ENCODE measurements around the gene OGFOD1.

Gene OGFOD1

DNA sequence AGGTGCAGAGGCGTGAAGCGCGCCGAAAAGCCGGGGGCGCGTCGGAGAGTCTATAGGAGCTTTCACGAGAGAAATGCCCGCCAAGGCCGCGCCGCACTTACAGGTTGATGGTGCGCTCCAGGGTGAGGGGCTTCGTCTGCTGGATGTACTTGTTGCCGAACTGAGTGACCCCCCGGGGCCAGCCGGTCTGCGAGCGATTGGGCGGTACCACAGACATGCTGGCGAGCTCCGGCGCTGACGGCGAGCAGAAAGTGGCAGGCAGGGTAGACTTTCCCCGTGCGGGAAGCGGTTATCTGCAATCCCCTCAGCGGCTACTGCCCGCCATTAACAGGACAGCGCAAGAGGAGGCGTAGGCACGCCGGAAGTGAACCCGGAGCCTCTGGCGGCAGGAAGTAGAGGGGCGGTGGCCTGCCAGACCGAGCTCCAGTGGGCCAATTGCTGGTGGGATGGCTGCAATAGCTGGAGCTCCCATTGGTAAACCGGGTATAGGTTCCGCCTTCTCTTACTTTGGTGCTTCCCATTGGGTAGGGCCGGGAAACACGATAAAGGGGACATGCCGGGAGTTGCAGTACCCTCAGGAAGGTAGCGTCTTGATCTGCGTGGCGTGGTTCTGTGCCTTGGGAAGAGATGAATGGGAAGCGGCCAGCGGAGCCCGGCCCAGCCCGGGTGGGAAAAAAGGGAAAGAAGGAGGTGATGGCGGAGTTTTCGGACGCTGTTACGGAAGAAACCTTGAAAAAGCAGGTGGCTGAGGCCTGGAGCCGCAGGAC is at the start of gene OGFOD1, which contains the start of gene NUDT21:
TSS of gene OGFOD1 (plus strand) at position 569 of the 767 bp plus-strand sequence. CDS start at position 628, 59 bp downstream.
TSS of gene NUDT21 (minus strand) at position 347 of the 767 bp plus-strand sequence. CDS start at position 217, 130 bp downstream.
- DNase-seq = peak; percentile 87

DNA sequence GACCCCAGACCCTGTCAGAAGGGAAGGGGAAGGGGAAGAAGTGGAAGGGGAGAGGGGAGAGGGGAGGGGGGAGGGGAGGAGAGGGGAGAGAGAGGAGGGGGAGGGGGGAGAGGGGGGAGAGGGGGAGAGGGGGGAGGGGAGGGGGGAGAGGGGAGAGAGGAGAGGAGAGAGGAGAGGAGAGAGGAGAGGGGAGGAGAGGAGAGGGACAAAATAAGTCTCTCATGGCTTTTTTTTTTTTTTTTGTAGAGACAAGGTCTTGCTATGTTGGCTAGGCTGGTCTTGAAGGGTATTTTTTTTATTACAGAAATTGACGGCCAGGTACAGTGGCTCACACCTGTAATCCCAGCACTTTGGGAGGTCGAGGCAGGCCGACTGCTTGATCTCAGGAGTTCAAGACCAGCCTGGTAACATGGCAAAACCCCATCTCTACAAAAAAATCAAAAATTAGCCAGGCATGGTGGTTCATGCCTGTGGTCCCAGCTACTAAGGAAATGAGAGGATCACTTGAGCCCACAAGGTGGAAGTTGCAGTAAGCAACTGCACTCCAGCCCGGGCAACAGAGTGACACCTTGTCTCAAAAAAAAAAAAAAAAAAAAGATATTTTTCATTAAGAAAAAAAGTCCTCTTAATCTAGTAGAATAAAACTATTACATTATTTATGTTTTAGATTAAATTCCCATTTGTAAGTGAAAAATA is 45.2 kb upstream of the OGFOD1 start:
- no peak for DNase-seq

DNA sequence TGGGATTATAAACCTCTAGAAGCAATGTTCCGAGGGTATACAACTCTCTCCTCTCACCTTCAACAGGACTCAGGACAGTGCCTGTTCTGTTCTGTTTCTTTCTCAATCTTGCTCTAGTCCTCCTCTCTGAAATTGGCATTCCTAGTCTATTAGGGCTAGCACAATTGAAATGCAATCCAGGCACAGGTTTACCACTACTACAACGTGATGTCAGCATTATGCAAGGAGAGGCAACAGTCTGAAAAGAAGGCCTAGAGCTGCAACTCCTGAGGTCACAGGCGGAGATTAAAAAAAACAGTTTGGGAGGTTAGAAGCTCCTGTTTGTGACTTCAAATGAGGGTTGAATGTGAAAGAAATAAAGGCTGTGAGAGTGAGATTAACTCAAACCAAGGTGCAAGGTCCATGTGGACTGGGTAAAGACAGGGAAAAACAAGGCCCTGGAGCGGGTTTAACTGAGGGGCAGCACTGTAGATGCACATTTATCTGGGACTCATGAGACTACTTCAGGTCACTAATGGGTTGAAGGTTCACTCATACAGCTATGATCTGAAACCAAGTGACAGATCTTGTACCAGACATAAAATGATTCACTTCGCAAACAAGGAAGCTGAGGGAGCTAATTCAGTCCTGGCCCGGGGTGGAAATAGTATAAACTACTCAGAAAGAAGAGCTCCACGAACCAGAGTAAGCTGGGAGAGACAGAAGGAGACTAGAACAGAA is 42.8 kb upstream of the OGFOD1 start:
- no peak for DNase-seq

- DNase-seq = no peak
These were observed 42.2 kb upstream of the OGFOD1 start for GRCh38 chr16:56409195-56409594.

GRCh38 chr16:56411123-56411522 is 40.2 kb upstream of the OGFOD1 start:
- no peak for DNase-seq

GRCh38 chr16:56411624-56412023 is 39.7 kb upstream of the OGFOD1 start:
- no peak for DNase-seq

DNA sequence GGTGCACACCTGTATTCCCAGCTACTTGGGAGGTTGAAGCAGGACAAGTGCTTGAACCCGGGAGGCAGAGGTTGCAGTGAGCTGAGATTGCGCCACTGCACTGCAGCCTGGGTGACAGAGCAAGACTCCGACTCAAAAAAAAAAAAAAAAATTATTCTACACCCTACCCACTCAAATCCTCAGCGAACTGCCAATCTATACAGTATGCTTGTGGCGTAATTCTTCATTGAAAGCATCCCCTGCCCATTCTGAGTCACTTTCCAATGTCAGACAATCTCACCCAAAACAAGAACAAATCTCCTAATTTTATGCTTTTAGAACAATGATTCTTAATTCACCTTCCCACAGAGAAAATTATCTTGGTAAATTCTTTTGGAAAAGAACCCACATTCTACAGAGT is 38.0 kb upstream of the OGFOD1 start:
- no peak for DNase-seq

- DNase-seq = no peak
These were observed 37.0 kb upstream of the OGFOD1 start for GRCh38 chr16:56414366-56414765.

DNA sequence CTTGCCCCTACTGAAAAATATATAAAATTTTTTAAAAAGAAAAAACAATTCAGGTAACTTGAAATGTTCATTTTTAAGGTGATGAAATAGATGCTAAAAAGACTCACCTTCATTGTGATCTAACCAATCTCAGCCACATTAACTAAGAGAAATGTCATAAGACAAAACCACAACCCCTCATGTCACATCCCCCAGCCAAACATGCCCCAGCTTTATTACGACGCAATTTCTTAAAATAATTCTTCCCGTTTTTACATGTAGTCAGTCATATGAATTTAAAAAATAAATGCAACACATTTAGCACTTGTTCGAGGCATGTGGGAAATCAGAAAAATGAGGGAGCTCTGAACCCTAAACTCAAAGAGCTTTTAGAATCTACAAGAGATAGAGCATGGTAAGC is 35.5 kb upstream of the OGFOD1 start:
- no peak for DNase-seq

DNA sequence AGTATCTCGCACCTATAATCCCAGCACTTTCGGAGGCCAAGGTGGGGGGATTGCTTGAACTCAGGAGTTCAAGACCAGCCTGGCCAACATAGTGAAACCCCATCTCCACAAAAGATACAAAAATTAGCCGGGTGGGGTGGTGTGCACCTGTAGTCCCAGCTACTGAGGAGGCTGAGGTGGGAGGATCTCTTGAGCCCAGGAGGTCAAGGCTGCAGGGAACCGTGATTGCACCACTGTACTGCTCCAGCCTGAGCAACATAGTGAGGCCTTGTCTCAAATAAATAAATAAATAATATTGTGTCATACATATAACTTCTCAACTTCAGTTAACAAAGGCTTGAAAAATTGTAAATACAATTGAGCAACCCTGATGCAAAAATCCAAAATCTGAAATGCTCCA is 34.2 kb upstream of the OGFOD1 start:
- DNase-seq = no peak

DNA sequence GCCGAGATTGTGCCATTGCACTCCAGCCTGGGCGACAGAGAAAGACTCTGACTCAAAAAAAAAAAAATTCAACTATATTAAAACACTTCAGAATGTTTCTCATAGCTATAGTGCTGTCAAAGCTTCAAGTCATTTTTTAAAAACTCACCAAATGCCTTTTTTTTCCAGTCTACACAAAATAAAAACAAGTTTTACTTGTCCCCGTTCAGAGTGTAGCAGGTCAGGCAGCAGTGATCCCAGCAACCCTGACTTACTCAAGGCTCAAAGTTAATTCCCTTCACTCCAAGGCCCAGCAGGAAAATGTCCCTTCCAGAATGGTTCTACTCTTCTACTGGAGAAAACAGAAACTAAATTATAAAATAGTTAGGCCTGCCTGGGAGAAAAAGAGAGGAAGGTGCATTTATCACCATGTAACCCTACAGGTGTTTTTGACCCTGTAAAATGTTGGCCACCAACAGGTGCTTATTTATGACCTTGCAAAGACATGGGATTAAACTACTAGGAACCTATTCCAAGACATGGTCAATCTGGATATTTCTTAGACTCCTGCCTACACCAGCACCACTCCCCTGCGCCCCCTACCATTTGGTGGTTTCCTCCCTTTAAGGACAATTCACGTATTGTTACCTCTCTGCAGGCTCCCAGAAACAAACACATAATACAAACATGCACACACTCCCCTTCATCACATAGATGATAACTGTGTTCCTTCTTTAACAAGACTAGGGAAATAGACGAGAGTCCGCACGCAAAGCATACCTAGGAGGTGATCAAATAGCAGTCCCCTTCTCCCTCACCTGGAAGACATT is 31.4 kb upstream of the OGFOD1 start:
- DNase-seq = no peak

- no peak for DNase-seq
These were observed 30.7 kb upstream of the OGFOD1 start for GRCh38 chr16:56420613-56421012.

DNA sequence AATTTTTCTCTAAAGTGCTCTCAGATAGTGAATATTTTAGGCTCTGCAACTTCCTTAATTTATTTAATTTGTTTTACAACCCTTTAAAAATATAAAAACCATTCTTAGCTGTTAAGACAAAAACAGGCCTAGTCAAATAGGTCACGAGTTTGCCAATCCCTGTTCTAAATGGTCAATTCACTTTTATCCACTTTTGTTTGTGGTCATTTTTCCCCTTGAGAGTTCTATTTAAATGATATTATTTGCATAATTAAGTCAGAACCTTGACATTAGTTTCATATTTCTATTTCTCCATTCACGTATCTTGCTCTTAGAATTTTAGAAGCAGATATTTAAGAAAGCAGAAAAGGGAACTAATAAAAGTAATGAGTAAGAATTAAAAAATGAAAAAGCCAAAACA is 30.0 kb upstream of the OGFOD1 start:
- no peak for DNase-seq

DNA sequence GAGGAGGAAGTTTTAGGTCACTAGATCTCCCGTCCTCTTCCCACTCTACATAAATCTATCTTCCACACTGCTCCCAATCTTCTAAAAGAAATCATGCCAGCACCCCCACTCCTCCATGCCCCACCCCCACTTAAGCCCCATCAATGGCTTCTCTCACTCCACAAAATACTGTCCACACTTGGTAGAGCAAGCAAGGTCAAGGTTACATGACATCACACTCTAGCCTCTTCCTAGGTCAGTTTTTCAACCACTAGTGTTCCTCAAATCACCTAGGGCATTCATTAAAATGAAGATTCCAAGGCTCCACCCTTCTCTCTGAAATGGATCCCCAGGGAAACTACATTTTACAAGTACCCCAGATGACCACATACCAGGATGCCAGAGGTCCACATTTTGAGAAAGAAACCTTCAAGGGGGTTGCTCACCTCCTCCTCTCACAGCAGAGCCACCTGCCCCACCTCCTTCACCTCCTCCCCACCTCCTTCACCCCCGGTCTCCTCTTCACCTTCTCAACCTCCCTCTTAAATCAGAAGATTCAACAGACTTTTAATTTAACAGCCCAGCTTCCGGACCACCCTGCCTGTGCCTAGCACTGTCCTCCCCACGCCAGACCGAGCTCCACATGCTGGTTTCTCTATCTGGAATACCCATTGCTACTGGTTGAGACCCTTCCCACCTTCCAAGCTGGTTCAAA is 29.2 kb upstream of the OGFOD1 start:
- no peak for DNase-seq

DNA sequence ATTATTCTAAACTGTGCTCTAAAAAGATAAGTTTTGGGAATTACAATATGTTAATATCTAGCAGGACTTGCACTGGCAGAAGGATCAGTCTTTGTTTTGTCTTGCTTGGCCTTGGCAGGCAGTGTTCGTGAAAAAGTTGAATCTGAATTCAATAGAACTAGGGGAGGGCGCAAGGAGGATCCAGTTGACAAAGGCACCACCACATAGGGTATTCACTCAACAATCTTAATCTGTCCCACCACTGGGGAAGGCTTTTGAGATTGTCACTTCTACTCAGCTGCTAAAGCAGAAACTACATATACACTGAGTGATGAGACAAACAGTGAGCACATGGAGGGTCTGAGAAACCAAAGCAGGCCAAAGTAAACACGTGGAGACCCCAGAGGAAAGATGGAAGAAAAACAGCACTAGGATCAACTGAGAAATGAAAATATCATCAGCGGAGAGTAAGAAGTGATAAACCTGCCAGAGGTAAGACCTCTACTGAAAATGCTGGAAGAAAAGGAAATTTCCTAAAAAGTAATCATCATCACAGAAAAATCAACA is 28.4 kb upstream of the OGFOD1 start:
- no peak for DNase-seq

- no peak for DNase-seq
These were observed 27.6 kb upstream of the OGFOD1 start for GRCh38 chr16:56423584-56424403.

DNA sequence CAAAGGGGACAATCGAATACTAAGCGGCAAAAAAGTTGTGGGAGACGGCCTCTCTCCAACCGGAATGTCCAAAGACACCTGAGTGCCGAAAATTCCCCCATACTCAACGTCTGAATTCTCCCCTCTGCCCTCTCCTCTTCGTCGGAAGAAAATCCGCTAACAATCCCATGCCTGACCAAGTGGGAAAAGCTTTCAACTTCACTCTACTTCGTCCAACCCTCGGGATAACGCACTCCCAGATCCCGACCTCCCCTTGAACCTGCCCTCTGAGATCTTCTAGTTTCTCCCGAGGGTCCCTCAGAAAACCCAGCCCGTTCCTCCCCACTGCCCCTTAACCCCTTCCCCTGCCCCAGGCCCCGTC is 27.0 kb upstream of the OGFOD1 start:
- DNase-seq = no peak

- peak; percentile 35 for DNase-seq
These were observed 26.4 kb upstream of the OGFOD1 start for GRCh38 chr16:56424791-56425438.

- DNase-seq = peak; percentile 77
These were observed 25.9 kb upstream of the OGFOD1 start, which contains the start of gene AMFR for GRCh38 chr16:56425439-56425832. TSS of gene AMFR (minus strand) at chr16:56425545. CDS start at chr16:56425327, 218 bp downstream.

GRCh38 chr16:56426585-56426984 is 24.8 kb upstream of the OGFOD1 start:
- DNase-seq = no peak

Data from activated CD4-positive, CD25-positive, alpha-beta regulatory T cell treated with anti-CD3 and anti-CD28 coated beads, Interleukin-2, amount 50 U/mL, for 72 hours (primary cell).